DND-41 (cell line): Measurements from ENCODE around the gene SLC31A1.

Source experiments
- CTCF ChIP-seq: IDR thresholded peaks from 2 replicates; pipeline ENCODE4 v1.5.1; 2012; ENCODE audit warnings: borderline replicate concordance, low read length, moderate library complexity, mild to moderate bottlenecking; ENCODE audit not compliant: poor library complexity, severe bottlenecking; ENCODE audit errors: extremely low read depth
- EZH2 ChIP-seq: IDR thresholded peaks from 3 replicates; pipeline ENCODE4 v1.6.1; 2012; ENCODE audit warnings: borderline replicate concordance, low read depth, mild to moderate bottlenecking, moderate library complexity, low read length, inconsistent platforms; ENCODE audit not compliant: severe bottlenecking

- TF ChIP-seq EZH2: no peak
- no peak for TF ChIP-seq CTCF
Observed at GRCh38 chr9:113269355-113269754, 48.0 kb downstream of the SLC31A1 start.
